Sigmoid colon (tissue), 4 donors: ENCODE data around the gene MLXIP.

Source experiments
- EP300 ChIP-seq, 4 donors: sonication (generic); formaldehyde crosslinking; IDR thresholded peaks; one replicate each; pipeline ENCODE4 v1.6.1; 2017; ENCODE audit warnings: antibody characterized with exemption in 4 of 4
- POLR2A ChIP-seq, 2 donors: fragments of 450-650 bp; IDR thresholded peaks; one replicate each; pipeline ENCODE4 v1.6.1; 2016; ENCODE audit warnings: antibody characterized with exemption in 2 of 2, mild to moderate bottlenecking in 2 of 2, moderate library complexity in 2 of 2
- POLR2AphosphoS5 ChIP-seq, 4 donors: sonication (generic); formaldehyde crosslinking; IDR thresholded peaks; one replicate each; pipeline ENCODE4 v1.6.1; 2017; ENCODE audit warnings: antibody characterized with exemption in 4 of 4
- TF ChIP-seq, protein P1 (sequence below), 4 experiments: fragments of 450-650 bp in 3 of 4; fragments of 200-600 bp in 1 of 4; IDR thresholded peaks; one replicate each; pipeline ENCODE4 v1.5.1; 2016 to 2019; ENCODE audit warnings: antibody characterized with exemption in 4 of 4, mild to moderate bottlenecking in 3 of 4, moderate library complexity in 2 of 4

DNA sequence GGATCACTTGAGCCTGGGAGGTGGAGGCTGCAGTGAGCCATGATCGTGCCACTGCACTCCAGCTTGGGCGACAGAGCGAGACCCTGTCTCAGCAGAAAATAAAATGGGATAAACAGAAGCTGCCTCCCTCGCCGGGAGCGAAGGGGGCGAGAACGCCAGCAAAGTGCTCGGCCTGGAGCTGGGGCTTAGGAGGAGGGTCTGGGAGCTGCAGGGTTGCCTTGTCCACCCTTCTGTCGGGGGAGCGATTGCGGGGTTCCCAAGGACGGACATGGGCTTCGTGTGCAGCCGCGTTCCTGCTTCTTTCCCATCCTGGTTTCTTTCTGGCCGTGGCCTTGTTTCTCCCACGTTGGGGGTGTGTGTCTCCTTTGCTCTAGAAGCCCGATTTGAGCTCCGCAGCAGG, 27.9 kb upstream of the MLXIP start:
- TF ChIP-seq POLR2A (IDR thresholded peaks at IDR 0.05) = no peak
- TF ChIP-seq POLR2AphosphoS5 (IDR thresholded peaks at IDR 0.05) = no peak
- no peak for TF ChIP-seq EP300 (IDR thresholded peaks at IDR 0.05)
- TF ChIP-seq, protein P1, sequence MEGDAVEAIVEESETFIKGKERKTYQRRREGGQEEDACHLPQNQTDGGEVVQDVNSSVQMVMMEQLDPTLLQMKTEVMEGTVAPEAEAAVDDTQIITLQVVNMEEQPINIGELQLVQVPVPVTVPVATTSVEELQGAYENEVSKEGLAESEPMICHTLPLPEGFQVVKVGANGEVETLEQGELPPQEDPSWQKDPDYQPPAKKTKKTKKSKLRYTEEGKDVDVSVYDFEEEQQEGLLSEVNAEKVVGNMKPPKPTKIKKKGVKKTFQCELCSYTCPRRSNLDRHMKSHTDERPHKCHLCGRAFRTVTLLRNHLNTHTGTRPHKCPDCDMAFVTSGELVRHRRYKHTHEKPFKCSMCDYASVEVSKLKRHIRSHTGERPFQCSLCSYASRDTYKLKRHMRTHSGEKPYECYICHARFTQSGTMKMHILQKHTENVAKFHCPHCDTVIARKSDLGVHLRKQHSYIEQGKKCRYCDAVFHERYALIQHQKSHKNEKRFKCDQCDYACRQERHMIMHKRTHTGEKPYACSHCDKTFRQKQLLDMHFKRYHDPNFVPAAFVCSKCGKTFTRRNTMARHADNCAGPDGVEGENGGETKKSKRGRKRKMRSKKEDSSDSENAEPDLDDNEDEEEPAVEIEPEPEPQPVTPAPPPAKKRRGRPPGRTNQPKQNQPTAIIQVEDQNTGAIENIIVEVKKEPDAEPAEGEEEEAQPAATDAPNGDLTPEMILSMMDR (IDR thresholded peaks at IDR 0.05) = no peak
